GM21529 (cell line): ENCODE data around the gene RCL1.
"Not testable (repeated sequence)": the region's sequence is repeated elsewhere in the genome, so short reads cannot be mapped to it uniquely, and the experiment has no call there.

Experiments used
- ATAC-seq: cut with Tn5 transposase; IDR thresholded peaks from one replicate; pipeline ENCODE4 v1.9.1; 2021; ENCODE audit not compliant: unreplicated experiment

The RCL1 gene

DNA sequence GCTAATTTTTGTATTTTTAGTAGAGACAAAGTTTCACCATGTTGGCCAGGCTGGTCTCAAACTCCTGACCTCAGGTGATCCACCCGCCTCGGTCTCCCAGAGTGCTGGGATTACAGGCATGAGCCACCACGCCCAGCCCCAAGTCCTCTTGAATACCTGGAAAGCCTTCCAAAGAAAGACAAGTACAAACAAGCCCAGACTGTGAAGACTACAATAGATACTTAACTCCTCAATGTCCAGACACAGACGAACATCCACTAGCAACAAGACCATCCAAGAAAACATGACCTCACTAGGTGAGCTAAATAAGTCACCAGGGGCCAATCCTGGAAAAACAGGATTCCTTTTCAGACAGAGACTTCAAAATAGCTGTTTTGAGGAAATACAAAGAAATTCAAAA, 9.6 kb upstream of the RCL1 start:
- not testable (repeated sequence) for ATAC-seq

DNA sequence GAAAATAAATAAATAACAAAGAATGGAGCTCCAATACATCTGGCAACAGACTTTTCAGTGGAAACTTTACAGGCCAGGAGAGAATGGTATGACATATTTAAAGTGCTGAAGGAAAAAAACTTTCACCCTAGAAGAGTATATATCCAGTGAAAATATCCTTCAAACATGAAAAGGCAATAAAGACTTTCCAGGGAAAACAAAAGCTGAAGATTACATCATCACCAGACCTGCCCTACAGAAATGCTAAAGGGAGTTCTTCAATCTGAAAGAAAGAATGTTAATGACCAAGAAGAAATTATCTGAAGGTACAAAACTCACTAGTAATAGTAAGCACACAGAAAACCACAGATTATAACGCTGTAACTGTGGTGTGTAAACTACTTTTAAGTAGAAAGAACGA, 8.3 kb upstream of the RCL1 start:
- ATAC-seq: no peak

DNA sequence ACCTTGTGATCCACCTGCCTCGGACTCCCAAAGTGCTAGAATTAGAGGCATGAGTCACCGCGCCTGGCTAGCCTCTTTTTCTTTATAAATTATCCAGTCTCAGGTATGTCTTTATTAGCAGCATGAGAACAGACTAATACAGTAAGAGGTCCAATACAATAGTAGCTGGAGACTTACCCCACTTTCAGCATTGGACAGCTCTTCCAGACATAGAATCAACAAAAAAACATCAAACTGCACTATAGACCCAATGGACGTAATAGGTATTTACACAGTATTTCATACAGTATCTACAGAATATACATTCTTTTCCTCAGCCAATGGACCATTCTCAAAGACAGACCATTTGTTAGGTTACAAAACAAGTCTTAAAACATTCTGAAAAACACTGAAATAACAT, 6.1 kb upstream of the RCL1 start:
- no peak for ATAC-seq

GRCh38 chr9:4787876-4788275, 4.9 kb upstream of the RCL1 start:
- ATAC-seq: no peak

DNA sequence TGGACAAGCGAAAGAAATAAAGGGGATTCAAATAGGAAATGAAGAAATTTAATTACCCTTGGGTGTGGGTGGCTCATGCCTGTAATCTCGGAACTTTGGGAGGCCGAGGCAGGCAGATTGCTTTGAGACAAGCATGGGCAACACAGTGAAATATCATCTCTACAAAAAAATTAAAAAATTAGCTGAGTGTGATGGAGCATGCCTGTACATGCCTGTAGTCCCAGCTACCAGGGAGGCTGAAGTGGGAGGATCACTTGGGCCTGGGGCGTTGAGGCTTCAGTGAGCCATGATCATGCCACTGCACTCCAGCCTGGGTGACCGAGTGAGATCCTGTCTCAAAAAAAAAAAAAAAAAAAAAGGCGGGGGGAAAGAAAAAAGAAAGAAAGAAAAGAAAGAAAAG, 4.0 kb upstream of the RCL1 start:
- no peak for ATAC-seq

DNA sequence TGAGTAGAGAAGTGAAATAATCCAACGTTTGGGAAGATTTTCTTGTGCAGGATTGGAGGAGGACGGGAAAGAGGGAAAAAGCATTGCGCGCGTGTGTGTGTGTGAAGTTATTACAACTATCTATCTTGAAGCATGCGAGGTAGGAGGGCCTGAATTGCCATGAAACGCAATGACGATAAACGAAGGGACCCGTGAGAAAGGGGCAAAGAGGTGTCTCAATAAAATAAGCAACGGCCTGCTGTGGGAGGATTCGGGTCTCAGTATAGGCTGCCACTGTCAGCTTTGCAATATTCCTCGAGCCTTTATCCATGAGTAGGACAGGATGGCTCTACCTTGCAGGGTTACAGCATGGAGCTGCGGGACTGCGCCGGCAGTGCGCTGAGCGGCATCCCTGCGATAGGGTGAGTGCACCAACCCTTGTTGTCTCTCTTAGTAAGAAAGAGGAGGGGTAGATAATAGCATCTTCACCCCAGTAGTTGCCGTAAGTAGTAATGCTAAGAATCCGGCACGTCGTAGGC, 631 bp upstream of the RCL1 start:
- ATAC-seq: peak; percentile 33

DNA sequence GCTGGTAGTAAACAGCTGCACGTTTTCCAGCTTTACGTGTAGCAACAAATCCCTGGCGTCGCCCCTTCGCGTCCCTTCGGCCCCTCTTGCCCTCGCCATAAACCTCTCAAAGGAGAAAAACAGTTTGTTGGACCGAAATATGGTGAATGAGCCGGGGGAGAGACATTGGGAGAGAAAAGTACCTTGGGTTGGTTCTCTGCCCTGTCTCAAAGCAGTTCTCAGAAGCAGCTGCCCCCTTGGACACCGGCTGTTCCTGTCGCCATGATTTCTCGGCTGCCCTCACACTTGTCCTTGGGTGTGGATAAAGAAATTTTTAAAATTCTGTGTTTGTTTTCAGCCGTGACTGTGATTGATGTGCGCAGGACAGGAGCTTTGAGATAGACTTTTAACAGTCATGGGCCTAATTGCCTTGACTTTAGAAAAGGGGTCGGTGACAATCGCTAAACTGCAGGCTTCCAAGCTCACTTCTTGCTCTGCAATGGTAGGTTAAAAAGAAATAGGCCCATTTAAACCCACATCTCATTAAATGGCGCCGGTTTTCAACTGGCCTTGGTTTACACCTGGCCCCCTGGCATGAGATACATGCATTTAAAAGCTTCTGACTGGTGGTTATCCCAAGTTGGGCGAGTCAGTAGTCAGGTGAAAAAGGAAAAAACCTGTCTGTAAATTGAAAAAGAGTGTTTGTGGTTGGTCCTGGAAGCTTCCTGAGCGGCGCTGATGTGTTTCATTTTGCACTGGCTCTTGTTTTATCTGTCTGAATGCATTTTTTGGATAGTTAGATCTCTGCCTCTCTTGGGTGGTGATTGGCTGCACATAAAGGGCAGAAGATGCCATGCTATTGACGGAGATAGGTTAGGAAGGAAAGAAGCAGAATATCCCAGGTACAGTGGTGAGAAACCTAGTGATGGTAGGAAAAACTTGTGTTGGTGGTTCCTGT, 983 bp downstream of the RCL1 start:
- ATAC-seq: no peak

GRCh38 chr9:4794691-4795090, 1.9 kb downstream of the RCL1 start:
- no peak for ATAC-seq

GRCh38 chr9:4795108-4795507, 2.4 kb downstream of the RCL1 start:
- not testable (repeated sequence) for ATAC-seq

DNA sequence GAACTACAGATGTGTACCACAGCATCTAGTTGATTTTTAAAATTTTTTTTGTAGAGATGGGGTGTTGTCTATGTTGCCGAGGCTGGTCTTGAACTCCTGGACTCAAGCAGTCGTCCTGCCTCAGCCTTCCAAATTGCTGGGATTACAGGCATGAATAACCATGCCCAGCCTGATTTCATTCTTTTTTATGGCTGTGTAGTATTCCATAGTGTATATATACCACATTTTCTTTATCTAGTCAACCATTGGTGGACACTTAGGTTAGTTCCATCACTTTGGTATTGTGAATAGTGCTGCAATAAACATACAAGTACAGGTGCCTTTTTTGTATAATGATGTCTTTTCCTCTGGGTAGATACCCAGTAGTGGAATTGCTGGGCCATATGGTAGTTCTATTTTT, 3.8 kb downstream of the RCL1 start:
- no peak for ATAC-seq

GRCh38 chr9:4796988-4797853, 4.5 kb downstream of the RCL1 start:
- ATAC-seq: no peak

GRCh38 chr9:4797854-4798150, 5.1 kb downstream of the RCL1 start:
- ATAC-seq: no peak

DNA sequence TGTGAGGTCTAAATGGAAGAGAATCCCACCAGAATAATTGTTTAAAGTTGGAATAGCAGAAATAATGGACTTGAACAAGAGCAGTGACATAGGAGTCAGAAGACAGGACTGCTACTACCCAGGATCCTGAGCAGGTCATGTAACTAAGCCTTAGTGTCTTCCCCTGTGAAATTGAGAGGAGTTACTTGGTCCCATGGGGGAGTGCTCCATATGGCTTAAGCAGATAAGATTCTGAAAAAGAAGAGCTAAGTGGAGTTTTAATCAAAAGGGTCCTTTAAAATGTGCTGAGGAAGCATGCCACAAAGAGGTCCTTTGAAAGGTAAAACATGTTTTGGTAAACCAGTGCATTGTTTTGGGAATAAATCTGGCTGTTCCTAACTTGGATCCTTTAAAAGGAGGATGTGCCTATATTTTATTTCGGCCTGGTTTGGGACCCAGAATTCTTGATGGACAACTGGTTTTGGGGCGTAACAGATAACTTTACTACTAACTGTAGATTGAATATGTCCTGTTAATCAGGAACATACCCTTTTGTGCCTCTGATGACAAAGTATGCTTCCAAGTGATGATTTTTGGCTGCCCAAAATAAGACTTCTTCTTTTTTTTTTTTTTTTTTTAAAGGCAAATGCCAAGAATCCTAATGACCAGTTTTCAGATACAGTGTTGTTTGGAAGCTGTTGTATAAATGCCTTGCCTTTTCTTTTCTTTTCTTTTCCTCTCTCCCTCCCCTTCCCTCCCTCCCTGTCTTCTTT, 5.7 kb downstream of the RCL1 start:
- no peak for ATAC-seq

GRCh38 chr9:4799033-4799430, 6.3 kb downstream of the RCL1 start:
- ATAC-seq: no peak

DNA sequence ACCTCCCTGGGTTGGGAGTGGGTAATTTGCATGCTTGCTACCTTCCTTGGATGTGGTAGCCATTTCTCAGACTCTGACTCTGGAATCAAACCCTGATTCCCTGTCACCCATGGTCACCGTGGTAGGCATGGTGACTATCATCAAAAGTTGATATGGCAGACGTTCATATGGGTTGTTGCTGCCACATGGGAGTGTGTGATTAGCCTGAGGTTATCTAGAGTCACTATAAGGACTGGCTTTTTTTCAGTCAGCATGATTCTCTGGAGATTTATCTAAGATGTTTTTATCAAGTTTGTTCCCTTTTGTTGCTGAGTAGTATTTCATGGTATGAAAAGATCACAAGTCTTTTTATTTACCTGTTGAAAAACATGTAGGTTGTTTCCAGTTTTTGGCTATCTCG, 7.0 kb downstream of the RCL1 start:
- no peak for ATAC-seq

DNA sequence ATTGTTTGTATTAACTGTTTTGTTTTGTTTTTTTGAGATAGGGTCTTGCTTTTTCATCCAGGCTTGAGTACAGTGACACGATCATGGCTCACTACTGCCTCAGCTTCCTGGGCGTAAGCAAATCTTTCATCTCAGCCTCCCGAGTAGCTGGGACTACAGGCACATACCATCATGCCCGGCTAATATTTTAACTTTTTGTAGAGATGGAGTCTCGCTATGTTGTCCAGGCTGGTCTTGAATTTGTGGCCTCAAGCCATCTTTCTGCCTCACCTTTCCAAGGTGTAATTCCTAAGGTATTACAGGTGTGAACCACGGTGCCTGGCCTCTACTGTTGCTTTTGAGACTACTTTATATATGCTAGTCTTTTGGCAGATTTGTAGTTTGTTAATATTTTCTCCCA, 8.4 kb downstream of the RCL1 start:
- ATAC-seq: no peak

DNA sequence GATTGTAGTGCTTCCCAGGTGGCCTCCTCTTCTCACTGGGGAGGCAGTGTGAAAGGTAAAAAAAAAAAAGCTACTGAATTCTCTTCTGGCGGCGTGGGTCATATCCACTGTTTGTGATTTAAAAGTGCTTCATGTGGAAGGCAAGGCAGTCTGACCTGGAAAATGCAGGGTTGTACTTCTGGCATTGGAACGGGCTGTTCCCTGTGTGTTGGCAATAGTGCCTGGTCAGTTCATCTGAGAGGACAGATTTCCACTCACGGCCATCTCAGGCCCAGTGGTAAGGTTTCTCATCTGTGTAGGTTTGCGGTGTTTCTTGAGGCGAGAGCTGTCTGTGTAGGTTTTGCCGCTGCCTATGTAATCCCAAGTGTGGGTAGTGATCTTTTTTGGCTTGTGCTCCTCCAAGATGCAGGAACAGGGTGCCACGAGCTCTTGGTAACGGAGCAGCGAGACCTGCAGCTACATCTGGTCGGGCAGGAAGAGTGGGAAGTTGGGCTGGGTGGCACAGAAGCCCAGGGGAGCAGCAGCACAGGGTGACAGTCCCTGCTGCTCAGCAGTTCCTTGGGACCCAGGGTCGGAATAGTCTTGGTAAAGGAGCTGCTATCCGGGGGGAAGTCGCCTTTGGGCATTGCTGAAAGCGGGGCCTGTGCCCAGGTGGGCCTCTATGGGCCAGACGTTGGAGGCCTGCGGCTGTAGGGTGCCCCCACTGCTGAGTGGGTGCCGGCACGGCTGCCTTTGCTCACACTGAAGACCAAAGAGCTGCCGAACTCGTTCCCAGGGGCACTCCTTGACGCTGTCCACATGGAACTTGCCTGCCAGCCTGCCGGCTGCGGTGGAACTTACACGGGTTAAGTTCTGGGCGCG, 11.2 kb downstream of the RCL1 start:
- no peak for ATAC-seq

DNA sequence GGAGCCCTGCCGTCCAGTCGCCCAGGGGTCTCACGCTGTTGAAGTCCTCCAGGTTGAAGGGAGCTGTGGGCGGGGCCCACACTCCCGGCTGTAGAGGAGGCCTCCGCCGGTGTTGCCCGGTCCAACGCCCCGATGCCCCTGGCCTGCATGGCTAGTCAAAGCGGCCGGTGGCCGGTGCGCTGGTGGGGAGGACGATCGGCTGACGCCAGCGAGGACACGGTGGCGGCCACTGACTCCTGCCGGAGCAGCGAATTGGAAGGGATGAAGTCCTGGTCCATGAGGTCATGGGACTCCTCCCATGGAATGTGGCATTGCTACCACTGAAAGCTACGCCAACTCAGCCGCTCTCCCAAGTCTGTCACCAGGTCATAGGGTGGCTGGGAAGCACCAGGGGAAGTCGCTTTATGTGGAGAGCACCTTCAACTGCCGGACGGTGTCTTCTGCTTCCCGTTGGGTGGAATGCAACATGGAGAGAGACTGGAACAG, 11.8 kb downstream of the RCL1 start:
- ATAC-seq: no peak

DNA sequence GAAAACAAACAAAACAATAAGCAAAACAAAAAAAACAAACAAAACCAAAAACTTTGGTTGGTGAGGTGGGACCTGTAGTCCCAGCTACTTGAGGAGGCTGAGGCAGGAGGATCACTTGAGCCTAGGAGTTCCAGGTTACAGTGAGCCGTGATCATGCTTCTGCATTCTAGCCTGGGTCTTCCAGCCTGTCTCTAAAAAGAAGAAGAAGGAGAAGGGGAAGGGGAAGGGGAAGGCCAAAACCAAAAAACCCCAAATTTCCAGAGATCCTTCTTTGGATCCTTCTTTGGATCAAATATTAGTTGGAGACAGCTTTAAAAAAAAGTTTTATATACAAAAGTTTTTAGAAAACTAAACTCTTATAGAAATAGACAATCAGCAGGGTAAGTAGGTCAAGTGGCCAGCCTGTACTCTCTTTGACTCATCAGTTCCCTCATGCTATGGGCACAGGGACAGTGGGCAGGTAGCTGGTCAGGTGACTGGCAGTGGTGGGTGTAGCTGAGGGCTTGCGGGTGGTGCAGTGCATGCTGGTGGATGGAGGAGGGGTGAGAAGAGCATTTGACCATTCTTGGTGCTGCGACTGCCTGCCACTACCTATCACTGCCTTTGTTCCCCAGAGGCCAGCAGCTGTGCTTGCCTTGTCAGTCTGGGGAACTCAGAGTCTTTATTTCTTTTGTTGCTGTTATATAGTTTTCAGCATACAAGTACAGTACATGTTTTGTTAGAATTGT, 12.6 kb downstream of the RCL1 start:
- no peak for ATAC-seq

DNA sequence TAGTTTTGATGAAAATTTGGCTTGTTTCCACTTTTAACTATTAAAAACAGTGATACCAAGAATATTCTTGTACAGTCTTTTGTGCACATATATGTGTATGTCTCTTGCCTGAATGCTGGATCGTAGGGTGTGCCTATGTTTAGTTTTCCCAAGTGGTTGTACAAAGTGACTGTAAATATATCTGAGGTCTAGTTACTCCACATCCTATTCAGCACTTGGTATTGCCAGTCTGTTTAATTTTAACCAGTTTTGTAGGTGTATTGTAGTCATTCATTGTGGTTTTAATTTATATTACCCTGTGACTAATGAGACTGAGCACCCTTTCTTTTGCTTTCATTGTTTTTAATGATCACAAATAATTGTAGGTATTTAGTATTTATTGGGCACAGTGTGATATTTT, 17.8 kb downstream of the RCL1 start:
- no peak for ATAC-seq
